Mesenteric fat pad (tissue), 1 donor: ENCODE measurements around the gene DNAI2. TPM values are rescaled to one million over a fixed set of nuclear protein-coding genes. Genes with fewer than 3 reads are reported as not detected.
"Not testable (repeated sequence)": the region's sequence is repeated elsewhere in the genome, so short reads cannot be mapped to it uniquely, and the experiment has no call there.

Source experiments
- DNase-seq: peaks from one replicate; pipeline ENCODE4 v3.0.0-alpha.2; 2020; ENCODE audit warnings: low spot score
- total RNA-seq: library from RNA; stranded (reverse); fragmentation: NEBNext Ultra II Directional; extraction: Animal tissue kit (Norgen Biotek cat#: 25700); gene quantifications from one replicate; pipeline ENCODE4 v1.2.1, GENCODE V29; 2021
- donor health status: DM: yes; HTN: yes; CAD: no.

Gene DNAI2
- total RNA-seq, 1 donor from 2014 or later: not detected

DNA sequence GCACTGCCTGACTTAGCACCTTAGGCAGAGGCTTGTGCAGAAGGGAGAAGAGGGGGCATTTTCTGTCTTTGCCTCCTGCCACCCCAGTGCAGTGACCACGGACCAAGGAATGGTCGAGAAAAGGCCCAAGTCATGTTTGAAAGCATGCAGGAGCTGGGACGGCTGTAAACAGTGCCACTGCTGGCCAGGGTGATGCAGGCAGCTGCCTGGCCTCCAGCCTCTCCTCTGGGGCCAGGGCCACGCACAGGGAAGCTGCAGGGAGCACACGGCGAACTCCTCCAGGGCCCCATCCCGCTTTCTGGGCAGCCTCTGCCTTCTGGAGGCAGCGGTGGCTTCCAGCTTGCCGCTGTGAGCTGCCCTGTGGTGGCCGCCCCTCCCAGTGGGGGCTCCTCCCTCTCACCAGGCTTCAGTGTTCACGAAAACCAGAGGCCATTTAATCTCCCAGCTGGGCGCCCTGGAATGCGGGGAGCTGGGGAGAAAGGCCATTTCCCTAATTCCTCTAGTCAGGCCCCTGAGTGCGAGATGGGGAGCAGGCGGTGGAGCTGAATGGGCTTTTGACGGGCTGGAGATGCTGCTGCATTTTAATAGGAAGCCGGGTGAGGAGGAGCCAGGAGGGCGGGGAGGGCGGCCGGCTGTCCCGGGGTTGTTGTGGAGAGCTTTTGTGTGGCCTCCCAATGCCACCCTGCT is 28.7 kb upstream of the DNAI2 start:
- no peak for DNase-seq

DNA sequence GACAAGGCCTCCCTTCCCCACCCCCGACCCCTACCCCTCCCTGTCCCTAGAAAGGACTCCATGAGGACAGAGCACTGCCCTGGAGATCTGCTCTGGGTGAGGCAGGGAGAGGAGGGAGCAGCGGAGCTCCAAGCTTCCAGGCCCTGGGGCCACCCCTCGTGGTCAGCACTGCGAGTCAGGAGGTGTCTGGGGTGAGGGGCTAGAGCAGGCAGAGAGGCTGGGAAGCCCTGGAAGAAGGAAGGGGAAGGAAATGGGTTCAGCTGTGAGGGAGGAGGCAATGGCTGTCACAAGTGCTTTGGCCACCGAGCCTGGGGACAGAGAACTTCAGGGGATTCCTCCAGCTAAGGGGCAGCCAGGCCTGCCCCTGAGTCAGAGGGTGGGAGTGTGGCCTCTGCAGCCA is 28.2 kb upstream of the DNAI2 start:
- no peak for DNase-seq

DNA sequence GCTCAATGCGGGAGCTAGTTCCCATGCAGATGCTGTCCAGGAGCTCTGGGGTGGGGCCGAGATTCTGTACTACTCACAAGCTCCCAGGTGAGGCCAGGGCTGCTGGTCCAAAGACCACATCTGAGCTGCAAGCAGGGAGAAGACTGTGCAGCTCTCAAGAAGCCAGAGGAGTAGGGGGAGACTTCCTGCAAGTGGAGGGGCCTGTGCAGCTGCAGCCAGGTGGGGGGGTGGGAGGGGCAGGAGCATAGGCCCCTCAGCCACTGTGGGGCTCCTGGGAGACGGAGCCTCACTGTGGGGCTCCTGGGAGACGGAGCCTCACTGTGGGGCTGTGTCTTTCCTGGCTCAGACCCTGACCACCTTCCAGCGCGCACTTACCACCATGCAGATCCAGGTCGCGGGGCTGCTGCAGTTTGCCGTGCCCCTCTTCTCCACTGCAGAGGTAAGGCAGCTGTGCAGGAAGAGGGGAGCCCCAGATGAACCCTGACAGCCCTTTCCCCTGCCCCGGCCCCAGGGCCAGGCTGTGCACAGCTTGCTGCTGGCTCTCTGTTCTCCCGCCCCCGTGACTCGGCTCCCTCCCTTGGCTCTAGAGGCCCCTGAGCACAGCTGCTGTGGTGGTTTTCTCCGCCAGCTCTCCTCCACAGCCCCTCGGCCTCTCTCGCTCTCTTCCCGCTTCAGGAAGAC is 24.3 kb upstream of the DNAI2 start:
- DNase-seq: no peak

DNA sequence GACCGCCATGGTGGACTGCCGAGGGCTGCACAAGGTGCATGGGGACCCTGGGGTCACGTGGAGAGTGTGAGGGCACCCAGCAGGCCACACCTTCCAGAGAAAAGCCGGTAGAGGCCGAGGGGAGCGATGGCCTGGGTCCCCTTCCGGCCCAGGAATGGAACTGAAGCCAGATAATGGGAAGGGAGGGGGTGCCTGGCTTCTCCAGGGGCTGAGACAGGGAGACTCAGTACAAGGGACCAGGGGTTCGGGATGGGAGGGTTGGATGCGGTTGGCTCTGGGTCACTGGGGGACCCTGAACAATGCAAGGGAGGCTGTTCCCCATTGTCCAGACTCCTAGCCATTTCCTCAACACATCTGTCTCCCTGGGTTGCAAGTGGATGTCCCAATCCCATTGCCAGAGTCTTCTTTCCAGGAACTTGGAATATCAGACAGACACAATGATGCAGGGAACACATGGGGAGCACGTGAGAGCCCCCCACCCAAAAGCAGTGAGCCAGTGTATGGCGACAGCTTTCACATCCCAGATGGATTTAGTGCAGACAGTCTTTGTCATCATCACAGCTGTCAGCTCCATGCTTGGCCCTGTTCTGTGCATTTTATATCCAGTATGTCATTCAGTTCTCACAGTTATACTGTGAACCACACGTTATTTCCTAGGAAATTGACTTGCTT is 23.6 kb upstream of the DNAI2 start:
- no peak for DNase-seq

DNA sequence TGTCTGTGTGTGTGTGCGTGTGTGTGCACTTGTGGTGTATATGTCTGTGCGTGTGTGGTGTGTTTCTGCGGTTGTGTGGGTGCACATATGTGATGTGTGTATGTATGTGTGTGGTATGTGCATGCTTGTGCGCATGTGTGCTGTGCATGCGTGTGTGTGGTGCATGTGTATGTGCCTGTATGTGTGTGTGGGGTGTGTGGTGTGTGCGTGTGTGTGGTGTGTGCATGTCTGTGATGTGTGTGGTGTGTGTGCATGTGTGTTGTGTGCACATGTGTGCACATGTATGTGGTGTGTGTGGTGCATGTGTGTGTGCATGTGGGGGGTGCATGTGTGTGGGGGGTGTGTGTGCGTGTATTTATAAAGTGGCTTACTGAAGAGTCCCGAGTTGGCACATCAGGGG is 23.0 kb upstream of the DNAI2 start:
- DNase-seq: no peak

DNA sequence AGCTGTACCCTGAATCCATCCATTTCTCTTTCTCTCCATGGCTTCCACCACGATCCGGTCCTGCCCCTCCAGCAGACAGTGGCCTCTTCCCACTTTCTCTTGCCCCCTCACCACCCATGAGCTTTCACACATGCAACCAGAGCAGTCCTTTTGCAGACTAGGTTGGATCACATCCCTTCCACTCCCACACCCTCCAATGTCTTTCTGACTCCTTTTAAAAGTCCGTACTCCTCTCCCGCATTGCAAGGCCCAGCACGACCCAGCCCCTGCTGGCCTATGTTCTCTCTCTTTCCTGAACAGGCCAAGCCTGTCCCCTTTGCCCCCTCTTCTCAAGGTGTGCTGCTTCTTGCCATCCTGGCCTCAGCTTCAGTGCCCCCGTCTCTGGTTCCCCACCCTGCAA is 22.5 kb upstream of the DNAI2 start:
- no peak for DNase-seq

DNA sequence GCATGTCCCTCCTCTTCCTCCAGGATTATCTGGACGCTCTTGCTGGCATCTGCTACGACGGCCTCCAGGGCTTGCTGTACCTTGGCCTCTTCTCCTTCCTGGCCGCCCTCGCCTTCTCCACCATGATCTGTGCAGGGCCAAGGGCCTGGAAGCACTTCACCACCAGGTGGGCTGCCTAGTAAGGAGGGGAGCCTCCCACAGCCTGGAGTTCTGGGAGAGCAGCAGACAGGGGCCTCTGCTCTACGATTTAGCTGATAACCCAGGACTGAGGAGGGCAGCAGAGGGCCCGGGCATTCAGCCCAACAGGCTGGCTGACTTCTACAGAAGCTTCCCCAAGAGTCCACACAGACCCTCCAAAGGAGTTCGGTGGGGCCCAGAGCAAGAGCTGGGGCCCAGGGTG is 21.8 kb upstream of the DNAI2 start:
- DNase-seq: no peak

DNA sequence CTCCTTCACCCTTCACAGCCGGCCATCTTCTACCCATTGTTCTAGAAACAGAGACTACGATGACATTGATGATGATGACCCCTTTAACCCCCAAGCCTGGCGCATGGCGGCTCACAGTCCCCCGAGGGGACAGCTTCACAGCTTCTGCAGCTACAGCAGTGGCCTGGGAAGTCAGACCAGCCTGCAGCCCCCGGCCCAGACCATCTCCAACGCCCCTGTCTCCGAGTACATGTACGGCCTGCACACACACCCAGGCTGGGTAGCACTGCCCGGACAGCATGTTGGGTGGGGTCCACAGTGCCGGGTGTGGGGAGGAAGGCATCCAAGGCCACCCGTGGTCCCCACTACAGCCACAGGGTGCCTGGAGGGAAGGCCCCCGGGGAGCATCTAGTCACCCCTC is 21.0 kb upstream of the DNAI2 start:
- DNase-seq: no peak

DNA sequence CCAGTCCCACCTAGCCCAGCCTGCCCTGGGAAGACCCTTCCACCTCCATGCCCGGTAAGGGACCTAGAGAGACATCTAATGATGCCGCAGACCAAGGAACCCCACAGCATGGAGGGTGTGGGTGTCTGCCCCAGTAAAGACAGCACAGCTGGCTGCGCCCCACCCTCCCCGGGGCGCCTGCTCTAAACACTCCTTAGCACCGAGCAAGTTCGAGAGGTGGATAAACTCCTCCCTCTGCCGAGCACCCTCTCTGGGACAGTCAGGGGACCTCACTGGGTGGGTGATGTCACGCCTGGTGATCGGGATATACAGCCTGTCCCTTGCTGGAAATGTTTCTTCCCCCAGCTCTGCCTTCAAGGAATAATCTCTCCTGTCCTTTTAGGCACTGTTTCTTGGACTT is 16.7 kb upstream of the DNAI2 start:
- no peak for DNase-seq

DNA sequence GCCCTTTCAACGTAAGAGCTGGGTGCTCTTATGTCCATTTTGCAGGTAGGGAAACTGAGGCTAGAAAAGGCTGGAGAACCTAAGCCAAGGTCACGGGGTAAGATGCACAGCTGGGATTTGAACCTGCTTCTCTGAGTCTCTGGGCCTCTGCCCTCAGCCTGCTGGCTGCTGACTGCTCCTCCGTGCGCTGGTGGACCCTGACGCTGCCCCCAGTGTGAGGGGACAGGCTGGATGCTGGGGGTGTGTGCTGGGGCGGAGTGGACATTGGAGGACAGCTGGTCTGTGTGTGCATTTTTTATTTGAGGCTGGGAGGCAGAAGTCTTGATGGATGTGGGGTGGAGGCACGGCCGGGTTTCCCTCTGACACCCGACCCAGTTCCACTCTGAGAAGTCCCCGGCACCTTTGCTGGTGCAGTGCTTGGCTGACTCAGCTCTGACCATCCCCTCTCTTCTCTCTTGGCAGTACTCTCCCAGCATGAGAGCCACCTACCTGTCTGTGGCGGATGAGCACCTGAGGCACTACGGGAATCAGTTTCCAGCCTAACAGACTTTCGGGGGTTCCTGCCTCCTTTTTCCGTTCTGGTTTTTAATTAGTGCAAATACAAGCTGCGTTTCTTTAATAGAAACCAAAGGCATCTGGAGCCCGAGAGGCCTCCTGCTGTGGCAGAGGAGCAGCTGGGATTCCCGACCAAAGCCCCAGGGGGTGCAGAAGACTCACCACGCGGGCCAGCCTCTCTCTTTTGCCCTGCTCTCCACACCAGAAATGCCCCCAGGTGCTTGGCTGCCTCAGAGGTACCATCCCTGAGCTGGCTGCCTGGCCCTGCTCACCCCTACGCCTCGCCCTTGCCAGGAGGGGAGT is 14.1 kb upstream of the DNAI2 start:
- no peak for DNase-seq

DNA sequence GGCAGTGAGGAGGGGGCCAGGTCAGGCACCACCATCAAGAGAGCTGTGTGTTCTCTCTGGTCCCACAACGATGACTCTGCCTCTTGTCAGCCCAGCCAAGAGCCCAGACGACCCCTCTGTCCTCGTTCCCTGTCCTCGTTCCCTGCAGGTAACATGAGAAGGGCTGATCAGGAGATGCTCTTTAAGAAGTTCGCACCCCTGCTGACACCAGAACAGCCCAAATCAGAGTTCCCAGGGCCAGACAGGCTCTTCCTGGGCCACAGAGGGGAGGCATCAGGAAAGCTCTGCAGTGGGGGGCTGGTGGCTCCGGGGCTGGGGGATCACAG is 13.5 kb upstream of the DNAI2 start:
- no peak for DNase-seq

DNA sequence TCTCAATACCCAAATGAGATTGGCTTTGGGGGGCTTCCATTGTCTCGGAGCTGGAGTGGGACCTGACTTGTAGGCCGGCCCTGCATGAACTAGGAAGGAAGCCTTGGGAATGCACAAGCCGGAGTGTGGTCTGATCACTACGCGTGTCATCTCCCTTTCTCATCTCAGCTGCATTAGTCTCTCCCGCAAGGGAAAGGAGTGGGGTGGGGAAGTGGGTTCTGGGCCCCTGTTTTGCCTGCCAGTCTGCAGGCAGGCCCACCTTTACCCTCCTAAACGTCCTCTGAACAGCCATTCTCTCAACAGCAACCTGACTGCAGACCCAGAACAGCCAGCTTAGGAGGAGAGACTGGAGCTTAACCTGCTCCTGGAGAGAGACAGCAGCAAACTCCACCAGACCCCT is 11.4 kb upstream of the DNAI2 start:
- no peak for DNase-seq

DNA sequence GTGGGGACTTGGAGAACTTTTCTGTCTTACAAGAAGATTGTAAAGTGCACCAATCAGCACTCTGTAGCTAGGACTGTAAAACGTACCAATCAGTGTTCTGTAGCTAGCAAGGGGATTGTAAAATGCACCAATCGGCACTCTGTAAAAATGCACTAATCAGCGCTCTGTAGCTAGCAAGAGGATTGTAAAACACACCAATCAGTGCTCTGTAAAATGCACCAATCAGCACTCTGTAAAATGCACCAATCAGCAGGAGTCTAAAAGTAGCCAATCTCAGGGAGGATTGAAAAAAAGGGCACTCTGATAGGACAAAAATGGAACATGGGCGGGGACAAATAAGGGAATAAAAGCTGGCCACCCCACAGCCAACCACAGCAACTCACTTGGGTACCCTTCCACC is 7.0 kb upstream of the DNAI2 start:
- DNase-seq: not testable (repeated sequence)

DNA sequence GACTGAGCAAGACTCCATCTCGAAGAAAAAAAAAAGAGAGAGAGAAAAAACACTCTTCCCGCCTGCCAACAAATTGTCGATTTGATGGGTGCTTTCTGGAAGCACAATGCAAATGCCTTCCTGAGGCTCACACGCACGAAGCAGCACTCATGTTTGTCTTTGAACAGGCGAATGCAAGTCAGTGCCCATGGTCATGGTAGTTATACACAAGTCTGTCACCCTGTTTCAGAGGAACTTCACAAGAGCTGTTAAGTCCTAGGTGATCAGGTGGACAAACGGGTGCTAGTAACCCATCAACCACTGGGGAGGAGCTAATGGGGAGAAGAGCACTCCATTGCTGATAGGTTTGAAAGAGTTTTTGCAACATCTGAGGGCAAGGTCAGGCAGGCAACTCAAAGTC is 6.5 kb upstream of the DNAI2 start:
- DNase-seq: no peak

DNA sequence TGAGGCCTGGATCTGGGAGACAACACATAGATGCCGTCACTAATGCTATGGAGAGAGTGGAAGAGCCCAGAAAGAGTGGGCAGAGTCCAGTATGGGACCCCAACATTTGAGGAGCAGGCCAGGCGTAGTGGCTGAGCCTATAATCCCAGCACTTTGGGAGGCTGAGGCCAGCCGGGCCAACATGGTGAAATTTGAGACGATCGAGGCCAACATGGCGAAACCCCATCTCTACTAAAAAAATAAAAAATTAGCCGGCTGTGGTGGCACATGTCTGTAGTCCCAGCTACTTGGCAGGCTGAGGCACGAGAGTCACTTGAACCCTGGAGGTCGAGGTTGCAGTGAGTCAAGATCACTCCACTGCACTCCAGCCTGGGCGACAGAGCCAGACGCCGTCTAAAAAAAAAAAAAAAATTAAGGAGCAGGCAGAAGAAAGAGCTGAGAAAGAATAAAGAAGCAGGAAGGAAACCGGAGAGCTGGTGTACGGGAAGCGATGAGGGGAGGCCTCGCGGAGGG is 6.0 kb upstream of the DNAI2 start:
- DNase-seq: no peak

DNA sequence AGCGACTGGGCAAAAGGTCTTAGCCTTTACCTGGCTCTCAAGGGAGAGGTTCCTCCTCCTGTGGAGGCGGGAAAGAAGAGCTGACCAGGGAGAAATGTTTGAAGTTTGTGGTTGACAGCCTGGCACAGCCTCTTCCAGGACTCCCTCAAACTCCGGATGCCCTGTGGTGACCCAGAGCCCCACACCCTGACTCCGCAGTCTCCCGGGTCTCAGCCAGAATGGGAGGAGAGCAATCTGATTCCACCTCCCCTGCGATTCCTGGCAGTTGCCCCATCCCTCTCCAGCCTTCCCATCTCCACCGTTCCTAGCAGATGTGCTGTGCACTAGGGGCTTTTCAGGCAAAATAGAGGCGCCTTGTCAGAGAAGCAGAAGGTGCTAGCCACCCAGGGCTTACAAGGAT is 5.5 kb upstream of the DNAI2 start:
- DNase-seq: no peak

DNA sequence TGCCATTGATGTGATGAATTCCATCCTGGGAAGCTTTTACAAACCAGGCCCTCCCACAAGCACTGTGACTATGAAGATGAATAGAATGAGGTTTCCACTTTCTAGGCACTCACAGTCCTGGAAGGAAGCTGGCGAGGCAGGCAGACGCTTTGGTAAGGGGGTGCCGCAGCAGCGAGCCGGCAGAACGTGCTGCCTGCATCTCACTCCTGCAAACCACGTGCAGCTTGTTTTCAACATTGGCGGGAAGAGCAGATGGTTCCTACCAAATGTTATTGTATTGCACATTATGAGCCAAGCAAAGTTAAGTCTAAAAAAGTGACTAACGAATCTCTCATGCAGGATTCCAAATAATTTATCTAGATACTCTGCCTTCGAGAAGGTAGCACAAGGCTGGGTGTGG is 3.7 kb upstream of the DNAI2 start:
- DNase-seq: no peak

DNA sequence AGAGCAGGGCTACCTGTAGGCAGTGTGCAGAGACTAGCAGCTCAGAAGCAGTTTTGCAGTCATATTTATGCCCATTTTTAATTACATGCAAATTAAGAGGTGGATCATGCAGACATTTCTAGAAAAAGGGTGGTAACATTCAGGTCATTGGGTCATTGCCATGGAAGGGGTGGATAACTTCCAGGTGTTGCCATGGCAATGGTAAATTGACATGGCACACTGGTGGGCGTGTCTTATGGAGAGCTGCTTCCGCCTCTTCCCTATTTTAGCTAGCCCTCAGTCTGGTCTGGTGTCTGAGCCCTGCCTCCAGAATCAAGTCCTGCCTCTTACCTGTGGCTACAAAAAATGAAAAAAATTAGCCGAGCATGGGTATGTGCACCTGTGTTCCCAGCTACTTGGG is 2.8 kb upstream of the DNAI2 start:
- DNase-seq: no peak

DNA sequence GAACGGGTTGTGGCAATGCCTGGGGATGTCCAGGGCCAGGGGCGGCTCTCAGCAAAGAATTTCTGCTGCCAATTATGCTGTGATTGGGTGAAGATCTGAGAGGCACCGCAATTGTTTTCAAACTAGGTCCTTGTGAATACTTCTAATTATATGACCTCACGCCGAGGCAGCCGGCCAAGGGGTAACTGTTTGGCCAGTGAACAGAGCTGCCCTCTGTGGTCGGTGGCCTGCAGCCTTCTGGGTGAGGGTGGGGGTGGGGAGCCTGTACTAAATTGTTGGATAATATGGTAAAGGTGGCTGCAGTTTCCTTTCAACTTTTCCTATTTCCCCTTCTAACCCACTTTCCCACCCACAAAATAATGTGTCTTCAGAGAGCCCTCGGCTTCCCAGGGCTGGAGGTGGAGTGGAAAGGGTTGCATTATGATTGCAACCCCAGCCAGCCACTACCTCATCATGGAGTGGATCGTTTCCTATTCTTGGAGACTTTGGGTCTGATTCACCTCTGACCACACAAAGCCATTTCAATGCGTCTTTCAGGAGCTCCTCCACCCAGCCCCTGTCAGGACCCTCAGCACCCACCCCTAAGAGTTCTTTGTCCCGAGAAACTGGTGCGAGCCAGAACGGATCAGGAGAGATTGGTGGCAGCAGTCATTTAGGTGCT is 2.0 kb upstream of the DNAI2 start:
- no peak for DNase-seq

DNA sequence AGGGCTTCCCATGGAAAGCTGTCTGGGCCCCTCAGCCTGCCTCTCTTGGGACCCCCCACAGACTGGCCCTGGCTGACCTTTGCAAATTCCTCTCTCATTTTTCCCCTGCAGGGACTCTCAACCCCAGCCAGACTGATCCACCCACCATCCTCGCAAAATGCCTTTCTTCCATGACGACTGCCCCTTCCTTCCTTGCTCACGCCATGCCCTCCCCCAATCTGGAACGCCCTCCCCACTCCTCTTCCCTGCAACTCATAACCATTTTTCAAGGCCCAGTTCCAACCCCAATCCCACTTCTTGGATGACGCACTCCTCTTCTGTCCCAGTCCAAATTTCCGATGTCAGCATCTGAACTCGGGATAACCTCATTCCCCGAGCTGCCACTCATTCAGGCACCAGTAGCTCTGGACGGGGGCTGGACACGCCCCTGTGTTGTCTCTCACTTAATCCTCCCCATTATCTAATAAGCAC is 1.3 kb upstream of the DNAI2 start:
- DNase-seq: no peak

DNA sequence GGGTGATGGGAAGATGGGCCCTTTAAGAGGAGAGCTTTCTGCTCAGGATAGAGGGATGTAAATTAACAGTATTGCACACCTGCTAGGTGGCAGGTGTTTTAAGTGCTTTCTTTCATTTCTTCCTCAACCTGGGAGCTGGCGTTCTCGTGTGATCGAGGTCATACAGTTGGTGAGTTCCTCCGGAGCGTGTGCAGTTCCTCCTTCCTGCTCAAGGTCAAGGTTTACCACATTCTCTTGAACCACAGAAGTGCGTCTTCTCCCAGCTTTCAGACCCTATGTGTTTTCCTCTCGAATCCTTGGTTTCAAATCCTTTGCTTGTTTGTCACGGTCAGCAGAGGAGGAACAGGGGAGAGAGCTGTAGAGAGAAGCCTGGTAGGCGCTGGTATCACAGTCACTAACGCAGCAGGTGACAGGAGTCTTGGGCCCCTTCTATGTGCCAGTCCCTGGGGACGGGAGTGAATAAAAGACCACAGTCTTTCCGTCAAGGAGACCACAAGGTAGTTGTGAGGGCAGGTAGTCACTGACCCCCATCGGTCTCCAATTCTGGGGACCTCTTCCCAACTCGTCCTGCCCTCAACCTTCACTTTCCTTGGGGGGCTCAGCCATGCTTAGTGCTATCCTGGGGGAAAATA is 791 bp downstream of the DNAI2 start:
- DNase-seq: no peak
